RPMI8226 (cell line): ENCODE measurements around the gene PHGDH.
"Not testable (repeated sequence)": the region's sequence is repeated elsewhere in the genome, so short reads cannot be mapped to it uniquely, and the experiment has no call there.

ENCODE experiments used
- DNase-seq: peaks from one replicate; pipeline ENCODE4 v3.0.0-alpha.2; 2015

The PHGDH gene

DNA sequence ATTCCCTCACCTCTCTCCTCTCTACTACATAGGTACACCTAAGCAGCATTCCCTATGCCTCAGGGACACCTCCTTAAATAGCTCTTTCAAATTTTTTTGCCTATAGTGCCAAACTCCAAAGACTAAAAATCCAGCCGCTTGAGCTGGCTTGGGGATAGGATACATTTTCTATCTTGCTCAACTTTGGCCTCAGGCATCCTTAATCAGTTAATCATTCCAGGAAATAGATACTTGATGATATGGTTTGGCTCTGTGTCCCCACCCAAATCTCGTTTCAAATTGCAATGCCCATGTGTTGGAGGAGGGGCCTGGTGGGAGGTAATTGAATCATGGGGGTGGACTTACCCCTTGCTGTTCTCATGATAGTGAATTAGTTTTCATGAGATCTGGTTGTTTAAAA, 11.4 kb upstream of the PHGDH start:
- DNase-seq = no peak

DNA sequence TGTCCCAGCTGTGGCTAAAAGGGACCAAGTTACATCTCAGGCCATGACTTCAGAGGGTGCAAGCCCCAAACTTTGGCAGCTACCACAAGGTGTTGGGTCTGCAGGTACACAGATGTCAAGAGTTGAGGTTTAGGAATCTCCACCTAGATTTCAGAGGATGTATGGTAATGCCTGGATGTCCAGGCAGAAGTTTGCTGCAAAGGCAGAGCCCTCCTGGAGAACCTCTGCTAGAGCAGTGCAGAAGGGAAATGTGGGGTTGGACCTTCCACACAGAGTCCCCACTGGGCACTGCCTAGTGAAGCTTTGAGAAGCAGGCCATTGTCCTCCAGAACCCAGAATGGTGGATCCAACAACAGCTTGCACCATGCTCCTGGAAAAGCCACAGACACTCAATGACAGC, 10.1 kb upstream of the PHGDH start:
- no peak for DNase-seq

DNA sequence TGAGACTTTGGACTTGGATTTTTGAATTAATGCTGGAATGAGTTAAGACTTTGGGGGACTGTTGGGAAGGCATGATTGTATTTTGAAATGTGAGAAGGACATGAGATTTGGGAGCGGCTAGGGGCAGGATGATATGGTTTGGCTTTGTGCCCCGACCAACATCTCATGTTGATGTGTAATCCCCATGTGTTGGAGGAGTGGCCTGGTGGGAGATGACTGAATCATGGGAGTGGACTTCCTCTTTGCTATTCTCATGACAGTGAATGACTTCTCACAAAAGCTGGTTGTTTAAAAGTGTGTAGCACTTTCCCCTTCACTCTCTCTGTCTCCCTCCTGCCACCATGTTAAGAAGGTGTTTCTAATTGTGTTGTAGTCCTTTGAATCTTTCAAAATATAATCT, 9.3 kb upstream of the PHGDH start:
- no peak for DNase-seq

DNA sequence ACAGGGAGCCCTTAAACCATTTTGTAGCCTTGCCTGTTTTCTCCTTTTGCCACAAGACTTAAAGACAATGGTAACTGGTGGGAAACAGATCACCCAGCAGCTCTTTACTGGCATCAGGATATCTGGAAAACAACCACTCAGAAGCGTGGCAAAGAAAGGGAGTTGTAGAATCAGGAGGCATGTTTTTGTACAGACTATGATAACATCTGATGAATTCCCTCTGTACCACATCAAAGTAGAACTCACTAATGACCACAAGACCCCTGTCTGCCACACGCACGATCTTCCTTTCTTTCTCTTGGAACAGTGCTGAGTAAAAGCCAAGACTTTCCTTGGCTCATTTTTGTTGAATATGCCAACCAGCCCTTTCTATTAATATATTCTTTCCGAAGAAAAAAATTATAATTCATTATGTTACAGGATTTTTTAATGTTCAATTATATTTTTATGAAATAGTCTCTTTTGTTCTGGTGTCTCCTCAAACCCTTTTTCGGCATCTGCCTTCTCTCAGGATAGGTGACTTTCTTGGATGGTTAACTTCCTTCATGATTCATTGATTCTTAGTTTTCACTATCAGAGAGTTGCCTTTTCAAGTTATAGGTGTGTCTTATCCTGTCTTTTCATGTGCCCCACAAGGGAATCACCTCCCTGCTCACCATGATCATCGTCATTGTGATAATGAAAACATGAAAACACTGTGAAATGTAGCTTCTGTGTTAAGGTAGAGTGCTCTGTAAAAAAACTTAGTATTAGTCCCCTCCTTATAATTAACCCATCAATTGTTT, 7.9 kb upstream of the PHGDH start:
- no peak for DNase-seq

DNA sequence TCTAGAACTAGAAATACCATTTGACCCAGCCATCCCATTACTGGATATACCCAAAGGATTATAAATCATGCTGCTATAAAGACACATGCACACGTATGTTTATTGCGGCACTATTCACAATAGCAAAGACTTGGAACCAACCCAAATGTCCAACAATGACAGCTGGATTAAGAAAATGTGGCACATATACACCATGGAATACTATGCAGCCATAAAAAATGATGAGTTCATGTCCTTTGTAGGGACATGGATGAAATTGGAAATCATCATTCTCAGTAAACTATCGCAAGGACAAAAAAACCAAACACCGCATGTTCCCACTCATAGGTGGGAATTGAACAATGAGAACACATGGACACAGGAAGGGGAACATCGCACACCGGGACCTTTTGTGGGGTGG, 5.1 kb upstream of the PHGDH start:
- not testable (repeated sequence) for DNase-seq

DNA sequence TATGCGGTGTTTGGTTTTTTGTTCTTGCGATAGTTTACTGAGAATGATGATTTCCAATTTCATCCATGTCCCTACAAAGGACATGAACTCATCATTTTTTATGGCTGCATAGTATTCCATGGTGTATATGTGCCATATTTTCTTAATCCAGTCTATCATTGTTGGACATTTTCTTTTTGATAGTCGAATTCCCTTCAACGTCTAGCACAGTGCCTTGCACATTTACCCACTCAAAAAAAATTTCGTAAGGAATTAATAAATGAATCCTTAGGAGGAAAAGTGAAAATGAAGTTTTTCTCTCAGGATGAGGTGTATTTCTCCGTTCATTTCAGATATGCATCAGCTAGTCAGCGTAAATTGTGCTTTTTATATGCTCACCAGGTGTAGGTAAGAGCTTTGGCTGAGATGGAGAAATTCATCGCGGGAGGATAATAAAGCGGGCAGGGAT, 354 bp upstream of the PHGDH start:
- not testable (repeated sequence) for DNase-seq

DNA sequence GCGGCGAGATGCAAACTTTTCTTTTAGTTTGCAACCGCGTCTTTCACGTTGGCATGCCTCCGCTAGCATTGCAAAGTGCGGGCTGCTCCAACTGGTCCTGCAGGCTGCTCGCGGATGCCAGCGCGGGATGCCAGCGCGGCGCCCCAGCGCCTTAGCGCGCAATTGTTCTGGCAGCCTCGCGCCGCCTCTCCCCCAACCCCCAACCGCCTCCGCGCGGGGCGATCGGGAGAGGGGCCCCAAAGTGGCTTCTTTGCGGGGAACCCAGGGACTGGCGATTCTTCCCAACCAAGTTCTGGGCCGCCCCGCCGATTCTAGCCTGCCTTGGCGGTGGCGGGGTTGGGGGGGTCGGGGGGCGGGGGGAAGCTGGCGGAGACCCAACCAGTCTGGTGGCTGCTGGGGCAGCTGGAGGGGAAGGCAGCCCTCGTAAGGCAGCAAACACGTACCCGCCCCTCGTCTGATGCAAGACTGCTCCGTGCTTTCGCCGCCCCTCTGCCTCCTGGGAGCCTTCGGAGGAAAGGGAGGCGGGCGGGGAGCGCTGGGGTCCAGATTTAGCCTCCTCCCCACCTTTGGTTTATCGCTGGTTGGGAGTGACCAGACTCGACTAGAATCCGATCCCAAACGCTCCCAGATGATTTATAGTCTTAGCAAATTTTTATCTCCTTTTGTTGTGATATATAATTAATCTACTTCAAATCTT, 756 bp downstream of the PHGDH start:
- peak; percentile 17 for DNase-seq

DNA sequence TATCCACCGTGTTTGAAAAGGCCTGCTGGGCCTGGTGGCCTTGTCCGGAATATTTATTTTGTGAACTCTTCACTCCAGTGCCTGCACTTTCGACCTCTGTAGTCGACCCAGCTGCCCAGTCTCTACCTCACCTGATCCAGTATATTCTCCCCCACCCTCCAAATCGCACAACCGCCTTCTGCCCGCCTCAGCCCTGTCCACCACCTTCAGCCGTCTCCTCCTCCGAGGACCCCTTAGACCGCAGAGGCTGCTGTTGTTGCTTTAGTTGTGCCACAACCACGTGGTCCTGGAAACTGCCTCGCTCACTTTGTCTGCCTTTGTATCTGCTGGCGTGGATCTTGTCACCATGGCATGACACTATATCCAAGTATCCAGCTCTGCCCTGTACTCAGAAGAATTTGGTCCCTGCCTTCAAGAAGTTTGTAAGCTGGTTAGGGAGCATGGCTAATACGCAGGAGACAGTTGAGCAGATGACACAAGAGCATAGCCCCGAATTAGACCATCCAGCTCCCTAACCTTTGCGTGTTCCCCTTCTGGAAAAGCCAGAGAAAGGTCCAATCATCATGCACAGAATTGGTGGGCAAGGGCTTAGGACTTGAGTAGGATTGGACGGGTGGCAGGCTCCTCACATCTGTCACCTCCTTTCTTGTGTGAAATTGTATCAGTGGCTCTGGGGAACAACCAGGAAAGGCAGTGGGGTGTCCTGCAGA, 1.5 kb downstream of the PHGDH start:
- no peak for DNase-seq

DNA sequence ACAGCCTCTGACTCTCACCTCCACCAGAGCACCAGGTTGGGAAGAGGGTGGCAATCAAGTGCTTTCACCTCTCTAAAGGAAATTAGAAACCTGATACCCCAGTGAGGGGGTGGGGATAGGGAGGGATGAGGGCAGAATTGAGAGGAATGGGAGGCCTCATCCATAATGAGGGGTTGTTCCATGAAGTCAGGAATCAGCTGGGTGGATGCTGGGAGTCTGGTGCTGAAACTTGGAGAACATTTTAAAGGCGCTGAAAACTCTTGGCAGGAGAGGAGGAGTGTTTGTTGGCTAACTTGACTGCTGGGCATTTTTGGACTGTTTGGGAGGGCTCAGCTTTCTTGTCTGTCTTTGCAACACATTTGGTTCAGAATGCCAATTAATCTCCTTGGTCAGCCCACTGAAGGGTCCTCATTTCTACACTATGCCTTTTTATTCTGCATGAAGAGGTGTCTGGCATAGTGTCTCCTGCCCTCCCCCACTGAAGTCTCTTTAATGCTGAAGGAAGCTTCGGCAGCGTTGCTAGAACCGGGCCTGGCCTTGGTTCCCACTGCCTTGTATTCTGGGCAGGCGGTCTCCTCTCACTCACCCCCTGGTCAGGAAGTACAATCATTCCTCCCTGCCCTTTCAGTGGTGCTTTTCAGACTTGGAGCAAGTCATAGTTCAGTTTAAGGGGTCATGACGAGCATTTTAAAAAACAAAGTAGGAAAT, 2.2 kb downstream of the PHGDH start:
- DNase-seq = no peak

DNA sequence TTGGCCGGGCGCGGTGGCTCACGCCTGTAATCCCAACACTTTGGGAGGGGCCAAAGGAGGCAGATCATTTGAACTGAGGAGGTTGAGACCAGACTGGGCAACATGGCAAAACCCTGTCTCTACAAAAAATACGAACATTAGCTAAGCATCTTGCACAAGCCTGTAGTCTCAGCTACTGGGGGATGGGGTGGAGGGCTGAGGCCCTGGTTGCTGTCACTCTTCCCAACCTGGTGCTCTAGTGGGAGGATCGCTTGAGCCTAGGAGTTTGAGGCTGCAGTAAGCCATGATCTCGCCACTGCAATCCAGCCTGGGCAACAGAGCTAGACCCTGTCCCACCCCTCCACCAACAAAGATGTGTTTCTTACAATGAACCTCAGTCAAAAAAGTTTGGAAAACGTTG, 2.8 kb downstream of the PHGDH start:
- no peak for DNase-seq

DNA sequence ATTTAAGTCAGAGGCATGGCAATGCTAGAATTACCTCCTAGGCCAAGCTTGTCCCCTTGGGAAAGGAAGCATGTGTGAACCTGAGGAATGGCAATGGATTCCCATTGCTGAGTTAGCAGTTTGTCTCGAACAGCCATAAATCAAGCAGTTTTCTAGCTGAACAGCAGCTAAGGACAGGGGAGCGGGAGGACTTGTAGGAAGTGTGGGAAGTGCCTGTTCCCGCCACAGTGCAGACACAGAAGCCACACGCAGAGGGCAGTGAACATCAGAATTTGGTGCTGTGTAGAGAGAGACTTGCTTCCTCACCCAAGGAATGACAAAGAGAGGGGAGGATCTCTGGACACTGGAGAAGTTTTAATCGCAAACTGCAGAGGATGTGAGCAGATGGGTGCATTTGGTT, 3.8 kb downstream of the PHGDH start:
- DNase-seq = no peak

DNA sequence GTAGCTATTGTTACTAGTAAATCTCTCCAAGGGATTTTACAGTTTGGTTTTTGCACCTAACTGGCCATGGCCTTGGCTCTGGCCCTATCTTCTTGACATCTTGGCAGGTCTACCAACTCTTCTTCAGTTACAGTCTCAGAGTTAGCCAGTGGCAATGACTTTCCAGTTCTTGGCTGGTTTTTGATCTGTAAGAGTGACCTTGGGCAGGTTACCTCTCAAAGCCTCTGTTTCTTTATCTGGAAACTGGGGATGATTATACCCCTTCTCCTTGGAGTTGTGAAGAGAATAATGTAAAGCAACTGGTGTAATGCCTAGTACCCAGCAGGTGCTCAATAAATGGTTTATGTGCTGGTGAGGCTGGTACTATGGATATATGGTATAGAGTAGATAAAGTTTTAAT, 6.7 kb downstream of the PHGDH start:
- DNase-seq = no peak

DNA sequence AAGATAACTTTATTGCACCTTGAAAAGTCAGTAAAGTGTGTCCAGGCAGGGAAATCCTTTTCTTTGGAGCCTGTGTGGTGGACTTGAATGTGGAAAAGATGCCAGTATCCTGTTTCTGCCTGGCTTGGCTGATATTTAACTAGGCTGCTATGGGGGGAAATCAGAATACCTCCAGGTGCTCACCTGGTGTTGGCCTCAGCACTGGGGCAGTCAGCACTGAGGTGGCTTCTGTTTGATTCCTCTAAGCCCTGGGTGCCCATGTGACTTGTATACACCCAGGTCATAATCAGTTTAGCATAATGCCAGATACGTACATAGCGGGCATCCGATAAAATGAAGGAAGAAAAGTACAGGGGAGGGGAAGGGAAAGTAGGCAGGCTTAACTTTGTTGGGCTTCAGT, 7.2 kb downstream of the PHGDH start:
- DNase-seq = no peak

DNA sequence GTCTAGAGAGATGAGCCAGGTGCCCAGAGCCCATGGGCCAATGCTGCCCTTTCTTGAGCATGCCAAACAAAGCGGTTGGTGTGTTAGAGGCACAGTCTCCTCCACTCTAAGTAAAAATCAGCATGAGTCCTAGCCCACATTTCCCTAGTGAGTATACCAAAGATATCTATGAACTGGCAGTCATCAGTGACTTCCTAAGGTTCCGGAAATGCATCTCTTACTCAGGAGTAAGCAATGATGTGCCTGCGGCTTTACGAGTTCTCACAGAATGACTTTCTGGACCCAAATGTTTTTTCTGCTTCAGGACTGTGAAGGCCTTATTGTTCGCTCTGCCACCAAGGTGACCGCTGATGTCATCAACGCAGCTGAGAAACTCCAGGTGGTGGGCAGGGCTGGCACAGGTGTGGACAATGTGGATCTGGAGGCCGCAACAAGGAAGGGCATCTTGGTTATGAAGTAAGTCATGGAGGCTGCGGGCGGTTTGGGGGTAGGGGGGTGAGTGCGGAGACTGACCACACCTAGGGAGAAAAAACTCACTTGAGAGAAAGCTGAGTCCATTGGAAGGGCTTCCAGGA, 9.2 kb downstream of the PHGDH start:
- no peak for DNase-seq

DNA sequence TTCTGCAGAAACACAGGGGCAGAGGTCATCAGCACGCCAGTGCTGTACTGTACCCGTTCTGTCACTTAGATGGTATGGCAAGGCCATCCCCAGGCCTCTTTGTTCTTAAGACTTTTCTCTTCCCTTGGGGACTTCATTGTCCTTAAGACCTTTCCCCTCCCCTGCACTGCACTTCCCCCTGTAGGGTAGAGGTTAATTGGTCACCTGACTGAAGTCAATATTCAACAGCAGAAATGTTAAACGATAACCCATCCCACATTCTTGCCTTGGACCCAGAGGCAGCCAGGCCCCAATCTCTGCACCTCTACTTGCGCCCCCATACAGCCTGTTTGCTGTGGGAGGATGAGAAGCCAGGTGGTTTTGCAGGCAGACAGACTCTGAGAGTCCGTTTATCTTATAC, 10.2 kb downstream of the PHGDH start:
- no peak for DNase-seq

DNA sequence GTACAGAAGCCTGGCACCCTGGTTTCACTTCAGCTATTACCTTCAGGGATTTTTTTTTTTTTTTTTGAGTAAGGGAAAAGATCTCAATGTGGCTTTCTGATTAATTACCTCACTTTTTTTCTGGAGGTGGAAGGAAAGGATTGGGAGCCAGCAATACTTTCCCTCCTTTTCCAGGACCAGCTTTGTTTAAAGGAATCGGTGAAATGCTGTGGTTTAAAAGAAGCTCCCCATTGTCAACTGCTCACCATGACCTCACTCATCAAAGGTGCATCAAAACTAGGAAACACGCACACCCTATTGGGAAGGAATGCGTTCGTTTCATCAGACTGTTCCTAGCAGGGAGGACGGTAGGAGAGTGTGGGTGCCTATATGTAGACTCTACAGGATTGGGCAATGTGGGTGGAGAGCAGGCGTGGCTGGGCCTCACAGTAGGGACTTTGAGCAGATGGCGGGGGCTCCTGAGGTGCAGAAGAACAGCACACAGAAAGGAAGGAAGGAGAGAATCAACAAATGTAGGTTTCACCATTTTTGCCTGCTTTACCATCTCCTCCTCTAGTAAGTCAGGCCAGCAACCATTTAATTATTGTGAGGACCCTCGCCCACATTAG, 13.0 kb downstream of the PHGDH start:
- no peak for DNase-seq

DNA sequence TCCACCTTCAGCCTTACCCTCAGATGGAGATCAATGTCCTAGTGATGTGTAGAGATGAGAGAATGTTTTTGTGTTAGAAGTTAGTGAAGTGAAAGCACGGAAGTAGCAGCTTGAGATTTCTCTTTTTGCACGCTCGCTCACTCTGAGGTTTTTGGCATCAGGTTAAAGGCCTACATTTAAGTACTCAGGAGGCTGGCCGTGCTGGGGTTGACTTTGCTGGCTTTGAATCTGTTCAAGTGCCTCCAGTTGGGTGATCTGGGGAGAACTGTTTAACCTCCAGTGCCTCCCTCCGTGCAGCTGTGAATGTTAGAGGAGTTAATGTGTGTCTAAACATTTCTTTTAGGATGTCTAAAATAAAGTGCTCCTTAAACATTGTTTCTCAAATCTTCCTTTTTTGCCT, 13.9 kb downstream of the PHGDH start:
- no peak for DNase-seq

DNA sequence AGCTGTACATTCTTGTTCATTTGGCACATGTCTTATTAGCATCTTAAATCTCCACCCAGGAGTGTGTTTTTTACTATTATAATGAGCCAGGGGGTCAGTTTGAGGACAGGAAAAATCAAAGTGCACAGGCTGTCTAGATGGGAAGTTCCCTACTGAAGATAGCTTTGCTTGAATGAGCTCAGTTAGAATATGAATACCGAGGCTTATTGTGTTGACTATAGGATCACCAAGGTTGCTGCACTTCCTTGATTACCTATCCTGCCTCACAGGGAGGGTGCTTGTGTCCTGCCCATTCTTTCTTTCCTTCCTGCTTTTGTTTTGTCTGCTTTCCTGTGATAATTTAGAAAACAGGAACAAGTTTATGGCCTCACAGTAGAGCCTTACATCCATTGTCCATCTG, 16.3 kb downstream of the PHGDH start:
- DNase-seq = no peak

DNA sequence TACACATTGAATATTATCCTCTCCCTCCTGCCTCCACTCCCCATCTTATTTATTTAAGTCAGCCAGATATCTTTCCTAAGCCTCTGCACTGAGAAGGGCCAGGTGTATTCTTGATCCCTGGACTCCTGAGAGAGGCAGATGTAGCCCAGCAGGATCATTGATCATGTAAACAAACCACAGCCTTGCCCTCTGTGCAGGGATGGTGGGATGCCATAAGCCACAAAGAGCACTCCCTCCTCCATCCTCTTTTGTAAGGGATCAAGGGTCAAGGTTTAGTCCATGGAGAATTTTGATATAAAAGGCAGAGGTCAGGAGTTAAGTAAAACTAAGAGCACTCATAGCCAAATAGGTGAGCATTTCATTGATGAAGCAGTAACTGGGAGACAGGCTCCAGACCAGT, 17.3 kb downstream of the PHGDH start:
- DNase-seq = no peak

DNA sequence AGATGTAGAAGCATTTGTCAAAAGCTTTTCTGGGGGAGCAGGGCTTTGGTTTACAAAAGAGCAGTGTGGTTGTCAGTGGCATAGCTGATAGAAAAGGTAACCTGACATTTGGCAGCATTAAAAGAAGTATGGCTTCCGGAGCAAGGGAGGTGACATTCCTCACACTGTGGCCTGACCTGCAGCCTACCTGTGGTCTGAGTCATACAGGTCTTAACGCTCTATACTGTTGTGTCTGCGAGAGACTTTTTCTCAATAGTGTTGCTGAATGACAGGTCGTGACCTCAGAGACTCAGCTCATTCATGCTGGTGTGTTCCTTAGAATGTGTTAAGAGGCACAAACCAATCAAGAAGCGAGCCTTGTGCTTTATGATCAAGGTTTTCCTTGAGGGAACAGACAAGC, 19.3 kb downstream of the PHGDH start:
- DNase-seq = no peak

DNA sequence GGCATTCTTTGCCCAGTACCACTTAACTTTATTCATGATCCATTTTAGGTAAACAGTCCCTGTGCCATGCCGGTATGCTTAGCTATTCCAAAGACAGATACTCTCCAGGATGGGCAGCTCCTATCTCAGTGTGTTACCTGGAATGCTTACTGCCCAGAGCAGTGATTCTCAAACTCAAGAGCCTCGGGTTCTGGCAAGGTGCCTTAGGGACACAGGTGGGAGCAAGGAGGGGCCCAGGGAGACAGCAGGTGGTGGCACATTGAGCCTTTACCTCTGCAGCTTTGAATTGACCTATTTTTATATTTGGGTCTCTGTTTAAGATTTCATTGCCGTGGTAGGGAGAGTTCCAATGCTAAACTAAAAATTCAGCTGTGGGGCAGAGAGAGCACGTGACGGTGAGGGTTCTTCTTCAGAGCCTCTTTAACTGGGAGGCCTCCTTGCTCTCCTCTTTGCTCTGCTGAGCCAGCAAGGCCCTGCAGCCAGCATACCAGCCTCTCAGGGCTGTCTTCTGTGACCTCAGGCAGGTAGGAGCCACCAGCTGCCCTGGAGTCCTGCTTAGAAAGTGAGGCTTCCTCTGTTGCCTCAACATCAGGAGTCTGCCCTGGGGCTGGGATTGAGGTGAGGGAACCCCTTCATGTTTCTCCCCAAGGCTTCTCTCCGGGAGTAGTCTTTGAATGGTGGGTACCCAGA, 20.2 kb downstream of the PHGDH start:
- peak; percentile 44 for DNase-seq
